Osteocyte (in vitro differentiated cells): ENCODE measurements around the gene LRCH4. TPM values are rescaled to one million over a fixed set of nuclear protein-coding genes. Genes with fewer than 3 reads are reported as not detected.

Experiments
- DNase-seq: peaks from one replicate; pipeline ENCODE4 v3.0.0; 2021; ENCODE audit warnings: mixed read lengths; ENCODE audit not compliant: unreplicated experiment; ENCODE audit errors: extremely low spot score
- H3K27ac Mint-ChIP-seq: one replicate; pipeline ENCODE4 v1.8.0; 2021; ENCODE audit warnings: mild to moderate bottlenecking, mixed read lengths; ENCODE audit not compliant: unreplicated experiment
- H3K27me3 Mint-ChIP-seq: one replicate; pipeline ENCODE4 v1.8.0; 2021; ENCODE audit warnings: mixed read lengths; ENCODE audit not compliant: unreplicated experiment
- H3K36me3 Mint-ChIP-seq: one replicate; pipeline ENCODE4 v1.8.0; 2021; ENCODE audit warnings: mixed read lengths; ENCODE audit not compliant: unreplicated experiment
- H3K4me1 Mint-ChIP-seq: one replicate; pipeline ENCODE4 v1.8.0; 2021; ENCODE audit warnings: mixed read lengths; ENCODE audit not compliant: unreplicated experiment
- H3K4me3 Mint-ChIP-seq: one replicate; pipeline ENCODE4 v1.8.0; 2021; ENCODE audit warnings: mild to moderate bottlenecking, moderate library complexity, mixed read lengths; ENCODE audit not compliant: unreplicated experiment
- H3K9me3 Mint-ChIP-seq: one replicate; pipeline ENCODE4 v1.8.0; 2021; ENCODE audit warnings: mixed read lengths; ENCODE audit not compliant: unreplicated experiment
- CTCF ChIP-seq: fragments of 200-600 bp; sonication (generic); IDR thresholded peaks from 2 replicates; pipeline ENCODE4 v1.5.0; 2021; ENCODE audit warnings: antibody characterized with exemption, mild to moderate bottlenecking, moderate library complexity
- total RNA-seq: library from RNA; stranded (reverse); gene quantifications from 2 replicates; pipeline ENCODE4 v1.2.1, GENCODE V29; 2021

The LRCH4 gene
- total RNA-seq, 1 donor from 2014 or later: 90.9 TPM

DNA sequence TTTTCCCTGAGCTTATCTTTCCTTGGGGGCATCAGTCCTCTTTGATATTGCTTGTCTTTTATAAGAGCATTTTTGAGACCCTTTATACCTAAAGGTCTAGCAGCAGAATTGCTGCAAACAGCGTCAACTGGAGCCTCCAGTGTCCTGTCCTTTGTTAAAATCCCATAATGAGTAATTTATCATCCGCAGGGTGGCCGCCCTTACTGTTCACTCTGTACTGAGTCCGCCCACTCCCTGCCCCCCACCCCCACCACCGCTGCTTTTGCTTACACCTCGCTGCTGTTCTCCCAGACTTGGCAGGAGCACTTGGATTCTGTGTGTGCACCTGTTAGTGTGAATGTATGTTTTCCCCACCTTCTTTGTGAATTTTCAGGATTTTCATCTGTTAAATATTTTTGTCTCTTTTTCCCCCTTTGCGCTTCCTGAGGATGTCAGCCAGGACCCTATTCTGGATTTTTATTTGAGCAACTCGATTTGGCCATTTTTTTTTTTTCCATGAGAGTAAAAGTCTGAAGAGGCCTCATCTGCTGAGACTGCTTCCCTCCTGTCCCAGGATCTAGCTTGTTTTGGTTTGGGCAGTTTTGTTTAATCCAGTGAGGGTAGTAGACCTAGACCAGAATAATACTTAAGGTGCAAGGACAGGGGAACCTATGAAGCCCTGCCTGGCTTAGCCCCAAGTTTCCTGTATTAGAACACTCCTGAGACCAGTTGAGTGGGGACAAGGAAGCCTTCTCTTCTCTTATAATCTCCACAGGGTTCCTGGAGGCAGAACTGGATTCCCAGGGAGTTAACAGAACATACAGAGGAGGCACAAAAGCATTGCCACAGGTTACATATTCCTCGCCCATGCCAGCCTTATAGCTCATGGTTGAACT lies 38.8 kb downstream of the LRCH4 start:
- no peak for TF ChIP-seq CTCF
- no peaks in the 10 kb centered on the region for H3K9me3 Mint-ChIP-seq
- peak overlapping the region; percentile 90 for H3K27ac Mint-ChIP-seq
- H3K36me3 Mint-ChIP-seq: no peaks in the 10 kb centered on the region
- no peaks in the 10 kb centered on the region for H3K27me3 Mint-ChIP-seq
- H3K4me1 Mint-ChIP-seq: peaks cover 45% of the 10 kb centered on the region
- no peak for DNase-seq
- H3K4me3 Mint-ChIP-seq: no peak overlapping the region

- TF ChIP-seq CTCF: no peak
- H3K36me3 Mint-ChIP-seq: no peaks in the 10 kb centered on the region
- peak overlapping the region; percentile 90 for H3K27ac Mint-ChIP-seq
- H3K9me3 Mint-ChIP-seq: no peaks in the 10 kb centered on the region
- no peaks in the 10 kb centered on the region for H3K27me3 Mint-ChIP-seq
- H3K4me3 Mint-ChIP-seq: no peak overlapping the region
- DNase-seq: no peak
- H3K4me1 Mint-ChIP-seq: peaks cover 45% of the 10 kb centered on the region
These were observed 39.6 kb downstream of the LRCH4 start for GRCh38 chr7:100546129-100546925.

DNA sequence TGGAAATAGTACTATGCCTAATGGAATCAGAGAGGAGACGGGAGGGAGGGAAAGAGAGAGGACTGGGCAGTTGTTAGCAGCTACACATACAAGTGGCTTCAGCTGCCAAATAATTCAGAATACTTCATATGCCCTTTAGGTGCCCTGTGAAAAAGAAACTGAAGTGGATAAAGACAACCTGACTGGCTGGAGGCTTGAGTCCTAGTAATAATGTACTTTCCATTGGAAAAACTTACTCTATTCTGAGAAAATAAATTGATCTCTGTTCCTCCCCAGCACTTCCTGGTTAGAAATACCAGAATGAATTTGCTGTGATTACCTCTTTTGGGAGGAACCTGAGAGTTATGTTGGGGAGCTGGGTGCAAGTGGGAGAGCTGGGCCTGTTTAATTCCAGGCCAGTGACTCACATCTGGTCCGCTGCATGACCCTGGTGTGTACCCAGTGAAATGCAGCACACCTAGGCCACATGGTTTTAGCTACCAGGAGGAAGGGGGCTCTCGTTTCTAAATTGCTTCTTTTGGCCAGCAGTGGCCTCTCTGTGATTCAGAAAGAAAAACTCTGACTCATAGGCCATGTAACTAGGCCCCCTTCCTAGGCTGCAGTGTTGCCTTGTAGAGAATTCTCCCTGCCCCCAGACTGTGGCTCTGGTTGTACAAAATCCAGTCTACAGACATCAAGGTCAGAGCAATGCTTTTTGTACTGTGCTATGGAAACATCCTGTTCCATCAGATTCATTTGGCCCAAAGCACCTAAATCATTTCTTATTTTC lies 40.4 kb downstream of the LRCH4 start:
- no peaks in the 10 kb centered on the region for H3K27me3 Mint-ChIP-seq
- peaks cover 46% of the 10 kb centered on the region for H3K4me1 Mint-ChIP-seq
- no peaks in the 10 kb centered on the region for H3K36me3 Mint-ChIP-seq
- no peaks in the 10 kb centered on the region for H3K9me3 Mint-ChIP-seq
- peak overlapping the region; percentile 90 for H3K27ac Mint-ChIP-seq
- H3K4me3 Mint-ChIP-seq: peak overlapping the region; percentile 1
- TF ChIP-seq CTCF: peak; percentile 19
- no peak for DNase-seq

DNA sequence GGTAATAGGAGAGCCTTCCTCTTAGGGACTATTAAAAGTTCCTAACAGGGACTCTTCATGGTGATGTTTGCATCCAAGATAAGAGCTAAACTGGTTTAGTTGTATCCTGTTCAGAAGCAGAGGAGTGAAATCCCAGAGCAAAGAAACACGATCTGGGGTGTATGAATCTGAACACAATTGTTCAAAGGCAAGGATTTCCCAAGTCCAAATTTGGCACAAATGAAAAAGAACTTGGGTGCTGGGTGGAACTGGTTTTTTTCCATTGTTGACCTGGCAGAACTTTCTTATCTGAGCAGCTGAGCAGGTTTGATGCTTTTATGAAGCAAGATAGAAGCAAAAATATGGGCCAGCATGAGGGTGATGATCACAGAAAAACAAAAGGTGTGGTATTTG lies 41.0 kb downstream of the LRCH4 start:
- H3K36me3 Mint-ChIP-seq: no peaks in the 10 kb centered on the region
- no peak for DNase-seq
- peak overlapping the region; percentile 90 for H3K27ac Mint-ChIP-seq
- H3K9me3 Mint-ChIP-seq: no peaks in the 10 kb centered on the region
- peak overlapping the region; percentile 1 for H3K4me3 Mint-ChIP-seq
- no peak for TF ChIP-seq CTCF
- no peaks in the 10 kb centered on the region for H3K27me3 Mint-ChIP-seq
- H3K4me1 Mint-ChIP-seq: peaks cover 48% of the 10 kb centered on the region
